ENCODE results near the gene RGS6.

DNA sequence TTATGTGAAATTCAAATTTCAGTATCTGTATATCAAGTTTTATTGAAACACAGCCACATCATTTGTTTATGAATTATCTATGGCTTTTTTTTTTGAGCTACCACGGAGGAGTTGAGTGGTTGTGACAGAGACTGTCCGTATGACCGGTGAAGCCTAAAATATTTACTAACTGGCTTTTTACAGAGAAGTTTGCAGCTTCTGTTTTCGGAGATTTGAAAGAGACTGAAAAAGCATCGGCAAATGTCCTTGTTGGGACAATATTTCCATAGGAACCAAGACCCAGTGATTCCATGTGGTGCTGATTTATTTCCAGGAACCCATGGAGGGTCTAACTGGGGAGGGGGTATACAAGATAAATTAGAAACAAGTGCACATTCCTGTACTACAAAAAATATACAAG is 56.2 kb downstream of the RGS6 start:
- TF ChIP-seq CTCF (IDR thresholded peaks at IDR 0.05) = no peak
- no peak for TF ChIP-seq POLR2A (IDR thresholded peaks at IDR 0.05)
- no peak for TF ChIP-seq POLR2AphosphoS5 (IDR thresholded peaks at IDR 0.05)
- no peak for TF ChIP-seq EP300 (IDR thresholded peaks at IDR 0.05)
